NCI-H345 (cell line): ENCODE measurements around the gene FRMD4A.

Source experiments
- DNase-seq: peaks from one replicate; lab custom pipeline; 2025; lab: John Stamatoyannopoulos, UW

Gene FRMD4A

DNA sequence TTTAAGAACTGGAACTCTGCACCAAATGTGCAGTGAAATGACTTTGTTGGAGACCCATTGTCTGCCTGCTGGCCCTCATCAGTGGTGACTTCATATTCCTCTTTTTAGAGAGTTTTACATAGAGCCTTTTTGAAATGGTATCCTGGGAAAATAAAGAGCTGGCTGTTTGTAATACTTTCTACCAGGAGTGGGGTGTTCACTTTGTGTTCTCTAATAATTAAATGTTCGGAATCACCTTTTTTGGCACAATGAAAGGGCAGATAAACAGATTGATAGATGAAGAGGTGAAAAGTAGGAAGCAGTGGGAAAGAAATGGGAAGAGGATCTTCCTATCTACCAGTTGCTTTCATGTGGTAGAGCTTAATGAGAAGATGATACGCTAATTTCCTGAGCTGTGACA, 688.4 kb downstream of the FRMD4A start:
- DNase-seq, result no peak

DNA sequence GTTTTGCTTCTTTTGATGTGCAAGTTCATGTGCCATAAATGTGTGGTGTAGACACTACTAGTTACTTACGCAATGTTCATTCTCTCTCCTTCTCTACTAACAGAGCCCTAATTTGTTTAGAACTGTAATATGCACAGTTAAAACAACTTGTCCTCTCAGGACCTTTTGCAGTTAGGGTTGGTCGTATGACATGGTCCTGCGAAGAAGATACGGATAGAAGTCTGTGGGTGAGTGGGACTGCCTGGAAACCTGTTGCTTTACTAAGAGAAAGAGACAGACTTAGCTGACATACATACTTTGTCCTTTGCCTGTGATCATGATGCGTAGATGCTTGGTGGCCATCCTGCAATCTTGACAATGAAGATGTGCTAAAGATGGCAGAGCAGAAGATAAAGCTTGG, 692.8 kb downstream of the FRMD4A start:
- no peak for DNase-seq

DNA sequence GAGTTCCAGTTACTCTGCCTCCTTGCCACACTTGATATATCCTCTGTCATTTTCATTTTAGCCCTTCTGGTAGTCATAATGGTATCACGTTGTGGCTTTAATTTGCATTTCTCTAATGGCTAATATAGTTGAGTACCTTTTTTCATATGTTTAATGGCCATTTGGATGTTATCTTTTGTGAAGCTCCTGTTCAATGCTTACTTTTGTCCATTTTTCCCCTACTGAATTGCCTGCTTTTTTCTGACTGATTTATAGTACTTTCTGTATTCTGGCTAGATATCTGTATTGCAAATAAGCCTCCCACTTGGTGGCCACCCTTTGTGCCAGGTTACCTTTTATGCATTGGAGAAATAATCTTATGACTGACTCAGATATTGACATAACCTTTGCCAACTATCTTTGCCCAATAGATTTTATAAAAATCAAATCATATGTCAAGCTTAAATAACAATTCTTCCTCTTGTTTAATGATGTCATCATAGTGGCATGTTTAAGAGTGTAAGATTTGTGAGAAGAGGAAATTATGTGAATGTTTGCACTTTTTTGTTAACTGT, 693.3 kb downstream of the FRMD4A start:
- no peak for DNase-seq

- DNase-seq, result no peak
Measured at GRCh38 chr10:13636776-13637175, 693.9 kb downstream of the FRMD4A start.

DNA sequence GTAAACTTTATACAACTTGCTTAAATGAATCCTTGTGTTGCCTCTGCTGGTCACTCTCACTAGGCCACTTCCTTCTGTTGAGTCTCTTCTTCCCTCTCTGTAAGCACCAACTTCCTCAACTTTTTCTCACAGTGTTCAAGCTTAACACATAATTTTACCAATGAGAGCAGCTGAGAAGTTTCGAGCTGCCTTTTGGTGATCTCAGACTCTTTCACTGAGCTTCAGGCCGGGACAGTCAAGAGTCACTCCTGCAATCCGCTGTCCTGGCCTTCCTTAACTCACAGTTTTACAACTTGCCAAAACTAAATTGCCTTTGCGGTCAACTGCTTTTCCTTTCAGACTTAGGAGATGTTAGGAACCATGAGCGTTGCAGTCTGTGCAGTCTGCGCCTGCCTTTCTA, 696.5 kb downstream of the FRMD4A start:
- DNase-seq, result no peak

DNA sequence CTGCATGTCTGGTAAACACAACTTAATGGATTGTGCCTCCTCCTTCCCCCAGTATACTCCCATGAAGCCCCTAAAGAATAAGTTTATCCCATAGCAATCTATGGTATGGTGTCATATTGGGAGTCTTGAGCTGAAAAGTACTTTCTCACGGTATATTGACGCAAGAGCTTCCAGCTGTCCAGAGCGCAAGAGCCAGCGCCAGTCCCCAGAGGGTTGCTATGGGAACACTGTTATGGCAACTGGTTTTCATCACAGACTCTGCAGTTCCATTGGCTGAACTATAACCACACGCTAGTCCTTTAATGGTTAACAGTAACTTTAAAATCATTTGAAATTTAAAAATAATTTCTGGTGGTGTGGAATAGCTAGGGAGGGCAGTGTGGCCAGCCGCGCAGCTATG, 697.0 kb downstream of the FRMD4A start:
- no peak for DNase-seq

GRCh38 chr10:13632884-13633440, 697.8 kb downstream of the FRMD4A start:
- no peak for DNase-seq

DNA sequence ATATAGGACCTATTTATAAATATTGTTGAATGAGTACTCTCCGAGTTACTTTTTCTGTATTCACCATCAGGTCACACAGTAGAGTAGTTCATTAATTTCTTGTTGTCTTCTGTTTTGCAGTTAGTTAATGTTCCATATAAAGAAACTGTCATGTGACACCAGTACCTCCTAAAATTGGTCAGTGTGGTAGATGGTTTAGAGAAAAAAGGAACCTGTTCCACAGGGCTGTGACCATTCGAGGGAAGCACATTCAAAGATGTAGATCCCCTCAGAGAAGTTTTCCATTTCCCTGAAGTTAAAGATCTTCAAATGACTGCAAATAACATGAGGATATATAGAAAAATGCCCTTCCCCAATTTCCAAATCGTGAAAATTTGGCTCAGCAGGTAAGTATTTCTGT, 698.3 kb downstream of the FRMD4A start:
- no peak for DNase-seq

- DNase-seq, result no peak
Measured at GRCh38 chr10:13631594-13631993, 699.1 kb downstream of the FRMD4A start.

GRCh38 chr10:13630231-13630630, 700.5 kb downstream of the FRMD4A start:
- DNase-seq, result no peak

DNA sequence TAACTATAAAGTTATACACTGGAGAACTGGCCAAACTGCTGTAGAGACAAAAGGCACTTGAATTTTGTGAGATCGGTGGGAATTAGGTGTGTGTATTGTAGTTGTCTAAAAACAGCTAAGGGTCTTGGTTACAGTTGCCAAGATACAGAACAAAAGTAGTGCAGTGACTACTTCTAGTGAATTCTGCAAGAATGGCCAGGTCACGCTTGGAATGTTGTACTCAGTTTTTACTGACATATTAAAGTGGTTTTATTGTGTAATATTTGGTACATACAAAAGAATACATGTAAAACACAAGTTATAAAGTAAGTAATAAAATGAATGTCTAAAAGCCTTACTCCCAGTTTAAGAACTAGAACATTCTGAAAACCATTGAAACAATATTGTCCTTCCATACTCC, 701.6 kb downstream of the FRMD4A start:
- DNase-seq, result no peak

GRCh38 chr10:13628661-13629060, 702.1 kb downstream of the FRMD4A start:
- no peak for DNase-seq

GRCh38 chr10:13627459-13628310, 703.0 kb downstream of the FRMD4A start:
- no peak for DNase-seq

DNA sequence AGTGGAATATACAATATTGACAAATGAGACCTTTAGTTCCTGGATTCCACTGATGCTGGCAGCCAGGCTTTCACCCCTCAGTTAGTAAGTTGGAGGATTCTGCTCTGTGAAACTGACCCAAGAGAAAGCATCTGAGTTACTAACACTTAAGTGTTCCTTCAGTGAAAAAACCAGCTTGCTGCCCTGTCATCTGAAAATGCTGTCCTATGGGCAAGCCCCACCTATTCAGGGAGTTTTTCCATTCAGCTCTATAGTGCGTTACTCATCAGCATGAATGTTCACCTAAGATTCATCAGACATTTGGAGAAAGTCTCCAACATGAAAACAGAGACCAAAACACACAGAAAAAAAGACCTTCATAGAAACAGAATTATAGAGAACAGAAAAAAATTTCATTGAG, 706.1 kb downstream of the FRMD4A start:
- DNase-seq, result no peak

- DNase-seq, result no peak
Measured at GRCh38 chr10:13621931-13622330, 708.8 kb downstream of the FRMD4A start.

- DNase-seq, result no peak
Measured at GRCh38 chr10:13617116-13617515, 713.6 kb downstream of the FRMD4A start.

DNA sequence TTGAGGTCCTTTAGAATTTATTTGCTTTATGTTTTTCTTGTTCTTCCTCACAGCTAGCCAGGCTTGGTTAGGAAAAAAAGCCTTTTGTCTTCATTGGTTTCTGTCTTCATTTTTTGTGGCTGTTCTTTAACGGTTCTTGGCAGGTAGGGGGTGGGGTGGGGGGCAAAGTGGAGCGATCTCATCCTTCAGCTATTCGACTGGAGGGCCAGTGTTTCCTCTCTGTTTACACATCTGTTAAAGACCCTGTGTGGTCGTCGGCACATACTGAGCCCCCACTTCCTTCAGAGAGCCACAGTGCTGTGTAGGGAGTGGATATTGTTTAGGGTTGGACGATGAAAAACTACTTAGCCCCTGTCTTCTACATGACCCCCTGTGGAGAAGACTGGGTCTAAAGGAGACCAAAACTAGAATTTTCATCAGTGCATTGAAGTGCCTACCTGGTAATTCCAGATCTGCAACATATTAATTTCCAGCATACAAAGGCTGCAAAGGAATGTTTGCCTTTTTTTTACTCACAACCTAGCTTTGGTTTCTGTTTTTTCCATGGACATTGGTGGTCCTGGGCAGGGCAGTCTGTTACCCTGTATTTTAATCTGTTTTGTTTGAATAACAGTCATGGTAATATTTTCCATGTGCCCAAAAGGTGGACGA, 714.9 kb downstream of the FRMD4A start:
- DNase-seq, result no peak

DNA sequence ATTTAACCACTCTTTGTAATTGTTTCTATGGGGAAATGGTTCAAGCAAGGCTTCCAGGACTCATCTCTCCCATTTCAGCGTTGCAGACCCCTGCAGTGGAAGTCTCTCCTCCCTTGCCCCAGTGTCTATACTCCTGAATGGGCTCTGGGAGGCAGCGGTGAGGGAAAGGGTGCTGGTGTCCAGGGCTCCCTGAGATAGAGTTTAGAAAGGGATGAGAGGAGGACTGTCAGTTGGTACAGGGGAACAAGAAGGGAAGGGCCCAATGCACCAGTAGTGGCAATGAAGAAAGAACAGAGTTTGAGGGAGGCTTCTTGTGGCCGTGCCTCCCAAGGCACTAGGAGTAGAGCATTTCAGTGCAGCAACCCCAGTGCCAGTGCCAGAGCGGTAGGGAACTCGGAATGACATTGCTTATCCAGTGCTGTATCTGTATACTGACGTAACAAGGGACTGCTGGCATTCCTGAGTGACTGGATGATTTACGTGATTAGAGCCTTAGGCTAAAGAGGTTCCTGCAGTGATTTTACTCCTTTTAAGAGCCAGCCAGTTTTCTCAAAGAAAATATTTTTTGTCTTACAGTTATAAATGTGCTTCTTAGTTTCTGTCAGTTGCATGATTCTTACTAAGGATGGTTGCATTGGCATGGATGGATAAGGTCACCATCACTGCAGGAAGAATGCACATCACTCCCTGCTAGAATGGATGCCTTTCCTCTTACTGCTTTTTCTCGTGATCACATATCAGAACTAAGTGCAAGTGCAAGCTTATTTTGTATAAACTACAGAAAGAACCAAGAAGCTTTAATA, 716.0 kb downstream of the FRMD4A start:
- no peak for DNase-seq

DNA sequence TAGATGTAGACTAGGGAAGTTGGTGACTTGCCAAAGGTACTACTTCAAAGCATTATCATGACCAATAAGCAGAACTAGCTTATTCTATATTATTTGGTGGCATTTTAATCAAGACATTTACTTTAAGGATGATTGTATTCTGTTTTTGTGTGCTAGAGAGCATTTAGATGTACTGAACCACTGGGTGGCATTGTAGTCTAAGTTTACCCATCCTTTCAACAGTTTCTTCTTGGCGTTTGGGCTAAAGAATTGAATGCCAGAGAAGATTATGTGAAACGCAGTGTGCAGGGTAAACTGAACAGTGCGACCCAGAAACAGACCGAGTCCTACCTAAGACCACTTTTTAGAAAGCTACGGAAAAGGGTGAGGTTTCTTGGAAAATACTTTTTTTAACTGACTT, 717.2 kb downstream of the FRMD4A start:
- no peak for DNase-seq

- no peak for DNase-seq
Measured at GRCh38 chr10:13612654-13613373, 717.9 kb downstream of the FRMD4A start.

- DNase-seq, result no peak
Measured at GRCh38 chr10:13608246-13608853, 722.4 kb downstream of the FRMD4A start.
